ENCODE data around the gene SF3A2.
A peak's percentile ranks its signal among the peaks of the same experiment; 100 is the strongest.

The SF3A2 gene

GRCh38 chr19:2214251-2214650 lies 22.4 kb upstream of the SF3A2 start:
- TF ChIP-seq CTCF (IDR thresholded peaks at IDR 0.05), result no peak
- no peak overlapping the region for H3K27ac ChIP-seq
- DNase-seq (ENCODE audit: low spot score), result no peak
- H3K4me3 ChIP-seq, result no peak overlapping the region

- no peak for TF ChIP-seq CTCF (IDR thresholded peaks at IDR 0.05)
- Histone ChIP-seq H3K4me3 (no peak overlapping the region), H3K27ac (no peak overlapping the region)
- DNase-seq (ENCODE audit: low spot score), result no peak
Measured at GRCh38 chr19:2215281-2215751, 21.3 kb upstream of the SF3A2 start.

GRCh38 chr19:2216361-2217225 lies 20.0 kb upstream of the SF3A2 start:
- no peak overlapping the region for H3K27ac ChIP-seq
- TF ChIP-seq CTCF (IDR thresholded peaks at IDR 0.05), result no peak
- no peak for DNase-seq (ENCODE audit: low spot score)

GRCh38 chr19:2217591-2217990 lies 19.0 kb upstream of the SF3A2 start:
- no peak for TF ChIP-seq CTCF (IDR thresholded peaks at IDR 0.05)
- no peak overlapping the region for H3K27ac ChIP-seq
- H3K4me3 ChIP-seq, result no peak overlapping the region
- no peak for DNase-seq (ENCODE audit: low spot score)

More at GRCh38 chr19:2216361-2217225, 20.0 kb upstream of the SF3A2 start:
- no peak overlapping the region for H3K4me3 ChIP-seq

- no peak for TF ChIP-seq CTCF (IDR thresholded peaks at IDR 0.05)
- Histone ChIP-seq H3K4me3 (no peak overlapping the region), H3K27ac (no peak overlapping the region)
- no peak for DNase-seq (ENCODE audit: low spot score)
Measured at GRCh38 chr19:2219726-2220125, 16.9 kb upstream of the SF3A2 start.

- Histone ChIP-seq H3K27ac (peak overlapping the region in 1 of 2 donors; percentile 2), H3K4me3 (no peak overlapping the region)
- no peak for DNase-seq (ENCODE audit: low spot score)
- TF ChIP-seq CTCF (IDR thresholded peaks at IDR 0.05), result no peak
Measured at GRCh38 chr19:2221250-2221831, 15.3 kb upstream of the SF3A2 start.

Data from coronary artery (tissue), 2 donors.